Skeletal muscle tissue (tissue), 5 donors: ENCODE data around the gene XRN1. TPM values are rescaled to one million over a fixed set of nuclear protein-coding genes. Genes with fewer than 3 reads are reported as not detected.

Experiments
- H3K27ac ChIP-seq: one replicate; pipeline ENCODE4 v1.7.0; 2013; ENCODE audit warnings: mild to moderate bottlenecking, low read depth, low read length, inconsistent platforms
- H3K27me3 ChIP-seq, 3 donors: one replicate each; pipeline ENCODE4 v1.7.0; 2013; ENCODE audit warnings: low read length in 3 of 3; ENCODE audit not compliant: control insufficient read depth in 3 of 3, insufficient read depth in 3 of 3
- H3K36me3 ChIP-seq, 3 donors: one replicate each; pipeline ENCODE4 v1.7.0; 2013; ENCODE audit warnings: low read length in 3 of 3; ENCODE audit not compliant: control insufficient read depth in 3 of 3, insufficient read depth in 3 of 3
- H3K4me1 ChIP-seq, 3 donors: one replicate each; pipeline ENCODE4 v1.7.0; 2013; ENCODE audit warnings: low read length in 3 of 3, mild to moderate bottlenecking in 3 of 3; ENCODE audit not compliant: control insufficient read depth in 3 of 3, insufficient read depth in 3 of 3
- H3K4me3 ChIP-seq, 3 donors: one replicate each; pipeline ENCODE4 v1.7.0; 2013; ENCODE audit warnings: low read length in 3 of 3
- H3K9ac ChIP-seq, 3 donors: one replicate each; pipeline ENCODE4 v1.7.0; 2013; ENCODE audit warnings: low read length in 3 of 3, mild to moderate bottlenecking in 3 of 3, moderate library complexity in 2 of 3, low read depth in 1 of 3
- H3K9me3 ChIP-seq, 3 donors: one replicate each; pipeline ENCODE4 v1.7.0; 2013; ENCODE audit warnings: low read length in 3 of 3; ENCODE audit not compliant: control insufficient read depth in 3 of 3
- small RNA-seq: library from RNA; depleted of rRNA; stranded (forward); fragments of <200 nt; gene quantifications from one replicate; pipeline ENCODE3, GENCODE V24; 2014
- total RNA-seq: library from RNA; depleted of rRNA; stranded (reverse); fragments of >200 nt; gene quantifications from one replicate; pipeline ENCODE4 v1.2.3, GENCODE V29; 2014
- donor health status: Osteomylitis.

The XRN1 gene
- total RNA-seq, 1 donor from 2014 or later, result 37.6 TPM

GRCh38 chr3:142267269-142267668, 180.6 kb downstream of the XRN1 start:
- no peak overlapping the region for H3K4me3 ChIP-seq
- no peaks in the 10 kb centered on the region for H3K36me3 ChIP-seq
- H3K9ac ChIP-seq, result no peak overlapping the region
- H3K27me3 ChIP-seq, result no peaks in the 10 kb centered on the region
- no peaks in the 10 kb centered on the region for H3K4me1 ChIP-seq
- H3K9me3 ChIP-seq, result no peaks in the 10 kb centered on the region
- no peak overlapping the region for H3K27ac ChIP-seq

- H3K4me1 ChIP-seq, result no peaks in the 10 kb centered on the region
- no peak overlapping the region for H3K9ac ChIP-seq
- no peaks in the 10 kb centered on the region for H3K27me3 ChIP-seq
- no peaks in the 10 kb centered on the region for H3K36me3 ChIP-seq
- H3K27ac ChIP-seq, result no peak overlapping the region
- no peak overlapping the region for H3K4me3 ChIP-seq
- no peaks in the 10 kb centered on the region for H3K9me3 ChIP-seq
Measured at GRCh38 chr3:142263112-142263511, 184.7 kb downstream of the XRN1 start.

GRCh38 chr3:142259359-142259758, 188.5 kb downstream of the XRN1 start:
- Histone ChIP-seq H3K36me3 (no peaks in the 10 kb centered on the region), H3K27me3 (no peaks in the 10 kb centered on the region), H3K9me3 (no peaks in the 10 kb centered on the region), H3K27ac (no peak overlapping the region), H3K4me1 (no peaks in the 10 kb centered on the region), H3K4me3 (no peak overlapping the region), H3K9ac (no peak overlapping the region)

- Histone ChIP-seq H3K36me3 (no peaks in the 10 kb centered on the region), H3K4me1 (no peaks in the 10 kb centered on the region), H3K4me3 (no peak overlapping the region), H3K27me3 (no peaks in the 10 kb centered on the region), H3K9ac (no peak overlapping the region), H3K9me3 (no peaks in the 10 kb centered on the region), H3K27ac (no peak overlapping the region)
Measured at GRCh38 chr3:142256712-142257333, 191.0 kb downstream of the XRN1 start.

Small RNAs within 50 kb of the gene (small RNA-seq; reads per million reads assigned to genes)
- gene RNU1-100P (0.09 reads per million), gene RNU6-1294P (not detected)

Other genes starting within 250 kb of the XRN1 start
- 10.4 TPM for gene GK5, start 222.5 kb downstream of the XRN1 start, total RNA-seq
- 25.6 TPM for gene ATR, start 130.7 kb upstream of the XRN1 start, total RNA-seq
- not detected for gene PLS1, start 148.4 kb upstream of the XRN1 start, total RNA-seq